Loucy (cell line): Measurements from ENCODE around the gene BANP.

Experiments
- H2AFZ ChIP-seq: fragments of 200-600 bp; sonication (generic); 2 replicates; pipeline ENCODE4 v1.6.0; 2016; ENCODE audit warnings: antibody characterized with exemption, mild to moderate bottlenecking, low read length, moderate library complexity
- H3F3A ChIP-seq: fragments of 200-600 bp; 2 replicates; pipeline ENCODE4 v1.6.0; 2016; ENCODE audit warnings: antibody characterized with exemption, low read depth, mild to moderate bottlenecking
- H3K27me3 ChIP-seq: fragments of 200-600 bp; sonication (generic); 2 replicates; pipeline ENCODE4 v1.6.1; 2014; ENCODE audit warnings: low read length, mild to moderate bottlenecking; ENCODE audit not compliant: insufficient read depth, poor library complexity, severe bottlenecking
- H3K36me3 ChIP-seq: fragments of 200-600 bp; sonication (generic); 2 replicates; pipeline ENCODE4 v1.6.1; 2016; ENCODE audit warnings: low read length; ENCODE audit not compliant: insufficient read depth
- H3K4me1 ChIP-seq: fragments of 200-600 bp; sonication (generic); 2 replicates; pipeline ENCODE4 v1.5.1; 2014; ENCODE audit warnings: low read length, mild to moderate bottlenecking; ENCODE audit not compliant: insufficient read depth, poor library complexity, severe bottlenecking
- H3K4me2 ChIP-seq: fragments of 200-600 bp; sonication (generic); 2 replicates; pipeline ENCODE4 v1.6.0; 2014; ENCODE audit warnings: antibody characterized with exemption, low read length, low read depth, mild to moderate bottlenecking; ENCODE audit not compliant: poor library complexity, severe bottlenecking
- H3K4me3 ChIP-seq: fragments of 200-600 bp; sonication (generic); 2 replicates; pipeline ENCODE4 v1.5.1; 2014; ENCODE audit warnings: low read length, mild to moderate bottlenecking, mixed read lengths; ENCODE audit not compliant: poor library complexity, severe bottlenecking
- H3K79me2 ChIP-seq: fragments of 200-600 bp; sonication (generic); 2 replicates; pipeline ENCODE4 v1.6.1; 2014; ENCODE audit warnings: low read length; ENCODE audit not compliant: insufficient read depth
- H3K9ac ChIP-seq: fragments of 200-600 bp; sonication (generic); 2 replicates; pipeline ENCODE4 v1.6.0; 2014; ENCODE audit warnings: mild to moderate bottlenecking, low read depth, low read length, moderate library complexity; ENCODE audit not compliant: poor library complexity, severe bottlenecking
- H3K9me2 ChIP-seq: fragments of 200-600 bp; sonication (generic); replicated peaks from 2 replicates; pipeline ENCODE4 v1.6.1; 2016; ENCODE audit warnings: low read depth, low read length, mixed read lengths
- H3K9me3 ChIP-seq: fragments of 200-600 bp; sonication (generic); 2 replicates; pipeline ENCODE4 v1.6.1; 2014; ENCODE audit warnings: mild to moderate bottlenecking, antibody characterized with exemption, low read length, low read depth; ENCODE audit not compliant: insufficient read depth
- H4K20me1 ChIP-seq: fragments of 200-600 bp; sonication (generic); 2 replicates; pipeline ENCODE4 v1.6.0; 2014; ENCODE audit warnings: antibody characterized with exemption, low read length, mild to moderate bottlenecking; ENCODE audit not compliant: insufficient read depth, poor library complexity, severe bottlenecking
- EZH2phosphoT487 ChIP-seq: fragments of 200-600 bp; IDR thresholded peaks from 2 replicates; pipeline ENCODE4 v1.6.1; 2018; ENCODE audit warnings: antibody characterized with exemption, mild to moderate bottlenecking, moderate library complexity, borderline replicate concordance
- TF ChIP-seq, protein P1 (sequence below): fragments of 200-600 bp; sonication (generic); conservative IDR thresholded peaks from 2 replicates; pipeline ENCODE4 v1.5.1; 2014; ENCODE audit warnings: mild to moderate bottlenecking, antibody characterized with exemption, low read length

BANP gene

GRCh38 chr16:87956365-87957231, 5.4 kb downstream of the BANP start:
- Histone ChIP-seq H3K27me3 (no peaks in the 10 kb centered on the region), H3K4me2 (peak overlapping the region; percentile 62), H3K9me2 (no peaks in the 10 kb centered on the region), H3K9ac (peak overlapping the region; percentile 28), H3K4me1 (peaks cover 41% of the 10 kb centered on the region), H4K20me1 (peaks cover 3% of the 10 kb centered on the region), H3K36me3 (no peaks in the 10 kb centered on the region), H3F3A (no peaks in the 10 kb centered on the region), H3K9me3 (no peaks in the 10 kb centered on the region), H2AFZ (no peak overlapping the region), H3K4me3 (peak overlapping the region; percentile 43), H3K79me2 (peaks cover 99% of the 10 kb centered on the region)
- TF ChIP-seq EZH2phosphoT487: no peak
- TF ChIP-seq, protein P1, sequence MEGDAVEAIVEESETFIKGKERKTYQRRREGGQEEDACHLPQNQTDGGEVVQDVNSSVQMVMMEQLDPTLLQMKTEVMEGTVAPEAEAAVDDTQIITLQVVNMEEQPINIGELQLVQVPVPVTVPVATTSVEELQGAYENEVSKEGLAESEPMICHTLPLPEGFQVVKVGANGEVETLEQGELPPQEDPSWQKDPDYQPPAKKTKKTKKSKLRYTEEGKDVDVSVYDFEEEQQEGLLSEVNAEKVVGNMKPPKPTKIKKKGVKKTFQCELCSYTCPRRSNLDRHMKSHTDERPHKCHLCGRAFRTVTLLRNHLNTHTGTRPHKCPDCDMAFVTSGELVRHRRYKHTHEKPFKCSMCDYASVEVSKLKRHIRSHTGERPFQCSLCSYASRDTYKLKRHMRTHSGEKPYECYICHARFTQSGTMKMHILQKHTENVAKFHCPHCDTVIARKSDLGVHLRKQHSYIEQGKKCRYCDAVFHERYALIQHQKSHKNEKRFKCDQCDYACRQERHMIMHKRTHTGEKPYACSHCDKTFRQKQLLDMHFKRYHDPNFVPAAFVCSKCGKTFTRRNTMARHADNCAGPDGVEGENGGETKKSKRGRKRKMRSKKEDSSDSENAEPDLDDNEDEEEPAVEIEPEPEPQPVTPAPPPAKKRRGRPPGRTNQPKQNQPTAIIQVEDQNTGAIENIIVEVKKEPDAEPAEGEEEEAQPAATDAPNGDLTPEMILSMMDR: peak; percentile 28; the same call in 1 of the 2 replicates

- Histone ChIP-seq H3K4me2 (peak overlapping the region; percentile 62), H4K20me1 (peaks cover 3% of the 10 kb centered on the region), H3K9ac (no peak overlapping the region)
Observed at GRCh38 chr16:87957296-87958094, 6.3 kb downstream of the BANP start.

DNA sequence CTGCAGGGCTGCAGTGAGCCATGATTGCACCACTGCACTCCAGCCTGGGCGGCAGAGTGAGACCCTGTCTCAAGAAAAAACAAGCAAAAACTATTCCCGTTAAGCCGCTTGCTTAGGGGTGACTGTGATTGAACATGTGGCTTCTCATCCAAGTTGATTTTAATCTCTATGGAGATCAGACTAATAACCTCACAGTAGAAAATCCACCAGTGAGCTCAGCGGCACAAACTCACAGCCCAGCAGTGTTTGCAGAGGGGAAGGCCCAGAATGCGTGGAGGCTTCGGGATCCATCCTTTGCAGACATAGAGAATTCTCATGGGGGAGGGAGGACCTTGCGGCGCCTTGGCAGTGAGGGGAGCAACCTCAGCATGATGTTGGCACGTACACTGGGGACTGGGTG, 7.4 kb downstream of the BANP start:
- Histone ChIP-seq H3K36me3 (no peaks in the 10 kb centered on the region), H3K4me2 (no peak overlapping the region), H2AFZ (no peak overlapping the region), H3K9me3 (no peaks in the 10 kb centered on the region), H3K9me2 (no peaks in the 10 kb centered on the region), H3K4me3 (no peak overlapping the region), H3K79me2 (peaks cover 91% of the 10 kb centered on the region), H4K20me1 (peaks cover 3% of the 10 kb centered on the region), H3F3A (peaks cover under 1% of the 10 kb centered on the region; the same call in 1 of the 2 replicates), H3K4me1 (peaks cover 46% of the 10 kb centered on the region), H3K27me3 (no peaks in the 10 kb centered on the region), H3K9ac (no peak overlapping the region)
- no peak for TF ChIP-seq EZH2phosphoT487
- TF ChIP-seq, protein P1: no peak

More at GRCh38 chr16:87957296-87958094, 6.3 kb downstream of the BANP start:
- Histone ChIP-seq H3K4me3 (peak overlapping the region; percentile 43), H3K9me3 (no peaks in the 10 kb centered on the region), H3K9me2 (no peaks in the 10 kb centered on the region), H2AFZ (no peak overlapping the region), H3F3A (no peaks in the 10 kb centered on the region), H3K79me2 (peaks cover 95% of the 10 kb centered on the region), H3K4me1 (peaks cover 38% of the 10 kb centered on the region), H3K36me3 (no peaks in the 10 kb centered on the region), H3K27me3 (no peaks in the 10 kb centered on the region)
- TF ChIP-seq, protein P1: no peak
- no peak for TF ChIP-seq EZH2phosphoT487
